ENCODE results near the gene DDTL. TPM values are rescaled to one million over a fixed set of nuclear protein-coding genes. Genes with fewer than 3 reads are reported as not detected.

The DDTL gene
- total and polyA plus RNA-seq, 2 of the 8 experiments (the other 6 are each of a cell fraction or from before 2014, with no cell fraction given) = 2.1 to 3.1 TPM

DNA sequence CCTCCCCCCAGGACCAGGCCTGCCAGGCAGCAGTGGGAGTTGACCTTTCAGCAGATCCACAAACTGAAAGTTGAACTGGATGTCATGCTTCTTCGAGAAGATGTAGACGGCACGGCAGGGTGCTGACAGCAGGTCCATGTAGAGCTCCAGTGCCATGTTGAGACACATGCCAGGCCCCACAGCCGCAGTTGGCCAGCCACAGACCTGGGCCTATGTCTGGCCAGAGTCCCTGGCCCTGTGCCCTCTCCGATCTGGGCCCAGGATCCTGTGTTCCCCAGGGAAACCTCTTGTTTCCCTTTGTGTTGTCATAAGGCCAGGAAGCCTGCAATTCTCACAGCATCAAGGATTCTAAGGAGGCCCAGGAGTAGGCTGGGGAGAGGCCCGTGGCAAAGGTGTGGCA lies 38.5 kb downstream of the DDTL start, which contains the start of gene GSTT4:
GSTT4 (minus strand) TSS at position 253 of the 400 bp plus-strand sequence; CDS start at position 156, 97 bp downstream.
- Histone ChIP-seq H3K36me3 (ENCODE audit: control insufficient read depth in 2 of 4, insufficient read depth in 4 of 4, low read length in 3 of 4) (no peaks in the 10 kb centered on the region), H3K4me3 (ENCODE audit: extremely low read depth in 1 of 4, insufficient read depth in 2 of 4, low read depth in 3 of 4, low read length in 4 of 4) (no peak within 1 kb of the TSS), H2BK120ac (replicated peaks; ENCODE audit: low read depth, low read length) (no peak within 1 kb of the TSS), H3K79me1 (ENCODE audit: low read depth, low read length) (no peaks in the 10 kb centered on the region), H4K5ac (ENCODE audit: insufficient read length, low read depth, low read length) (no peak within 1 kb of the TSS), H3K23me2 (ENCODE audit: low read depth, low read length) (no peaks in the 10 kb centered on the region), H2BK5ac (ENCODE audit: low read depth, low read length) (no peak within 1 kb of the TSS), H2AFZ (ENCODE audit: low read length) (no peak within 1 kb of the TSS), H4K20me1 (replicated peaks in 1 of 2; ENCODE audit: control insufficient read depth in 1 of 2, insufficient read depth in 2 of 2, low read length in 2 of 2) (no peaks in the 10 kb centered on the region), H3K56ac (replicated peaks; ENCODE audit: insufficient read length, low read depth, low read length) (no peak within 1 kb of the TSS), H3K9me3 (ENCODE audit: insufficient read depth in 2 of 2, low read depth in 1 of 2, low read length in 1 of 2) (no peaks in the 10 kb centered on the region), H3K23ac (ENCODE audit: insufficient read length) (no peak within 1 kb of the TSS), H3K18ac (ENCODE audit: extremely low read depth, low read length) (no peak within 1 kb of the TSS), H3K4me1 (replicated peaks in 1 of 4; ENCODE audit: control insufficient read depth in 3 of 4, insufficient read depth in 4 of 4, low read length in 3 of 4) (peaks cover 0 to 3% (median 0%) of the 10 kb centered on the region in 4 experiments; a peak in 3 of 7 replicates), H3K14ac (ENCODE audit: insufficient read length) (no peak within 1 kb of the TSS), H2BK20ac (ENCODE audit: low read length) (peak within 1 kb of the TSS; percentile 91; the same call in 1 of the 2 replicates), H3K27ac (ENCODE audit: low read depth, low read length) (no peak within 1 kb of the TSS), H3K4ac (replicated peaks; ENCODE audit: insufficient read length, low read depth, low read length) (peak within 1 kb of the TSS; percentile 19), H2BK15ac (ENCODE audit: low read length) (peak within 1 kb of the TSS; percentile 73; the same call in 1 of the 2 replicates), H4K8ac (ENCODE audit: extremely low read depth, insufficient read depth, low read length) (peak within 1 kb of the TSS; percentile 74; the same call in 1 of the 2 replicates), H3K27me3 (replicated peaks in 1 of 4; ENCODE audit: control insufficient read depth in 3 of 4, extremely low read depth in 1 of 4, insufficient read depth in 3 of 4, low read length in 3 of 4) (peaks cover 0 to 3% (median 0%) of the 10 kb centered on the region in 4 experiments; a peak in 3 of 7 replicates), H3K9ac (replicated peaks in 1 of 4; ENCODE audit: extremely low read depth in 1 of 4, low read depth in 3 of 4, low read length in 3 of 4) (no peak within 1 kb of the TSS), H2BK12ac (ENCODE audit: low read depth, low read length) (0 out of 2 replicates have a peak within 1 kb of the TSS, but pooled peaks have one; percentile 50), H2AK5ac (ENCODE audit: low read depth, low read length) (peak within 1 kb of the TSS; percentile 77; the same call in 1 of the 2 replicates), H3K4me2 (ENCODE audit: insufficient read depth in 1 of 2, low read depth in 2 of 2, low read length in 2 of 2) (no peak within 1 kb of the TSS), H4K91ac (replicated peaks; ENCODE audit: insufficient read length, low read length) (peak within 1 kb of the TSS; percentile 5), H3K79me2 (ENCODE audit: control insufficient read depth in 1 of 2, insufficient read depth in 2 of 2, low read length in 2 of 2) (no peaks in the 10 kb centered on the region)
- ChIA-PET POLR2A (ENCODE audit: partially characterized antibody) (no interaction called here), CTCF (ENCODE audit: partially characterized antibody) (no interaction called here)
- 87% methylated on average over 6 of the region's 6 CpGs; no CpG with 5 or more reads in 1 of the 2 experiments for WGBS, 2 experiments (ENCODE audit: extremely low coverage in 1 of 2, insufficient coverage in 1 of 2, insufficient read length in 1 of 2, insufficient replicate concordance in 2 of 2, low coverage in 1 of 2, low lambda C conversion rate in 2 of 2, missing lambda C conversion rate in 1 of 2)
- DNase-seq (ENCODE audit: low read depth in 1 of 2, low spot score in 2 of 2) = no peak
- FAIRE-seq = no peak
- TF ChIP-seq EZH2 (IDR thresholded peaks at IDR 0.05; ENCODE audit: low read depth, low read length, severe bottlenecking) (no peak), BRCA1 (IDR thresholded peaks at IDR 0.05; ENCODE audit: low read depth, low read length) (no peak), SP4 (IDR thresholded peaks at IDR 0.05; ENCODE audit: low read length) (no peak), BACH1 (IDR thresholded peaks at IDR 0.05; ENCODE audit: low read length) (no peak), FOSL1 (IDR thresholded peaks at IDR 0.05; ENCODE audit: insufficient read depth, low read depth, low read length) (no peak), TBP (IDR thresholded peaks at IDR 0.05; ENCODE audit: low read depth, low read length) (no peak), SUZ12 (IDR thresholded peaks at IDR 0.05; ENCODE audit: low read length) (no peak), TAF1 (IDR thresholded peaks at IDR 0.05; ENCODE audit: low read depth, low read length) (no peak), SIN3A (conservative IDR thresholded peaks at IDR 0.05 in 1 of 2, IDR thresholded peaks at IDR 0.05 in 1 of 2; ENCODE audit: low read depth in 1 of 2, low read length in 2 of 2) (no peak)
- TF ChIP-seq, protein P1, sequence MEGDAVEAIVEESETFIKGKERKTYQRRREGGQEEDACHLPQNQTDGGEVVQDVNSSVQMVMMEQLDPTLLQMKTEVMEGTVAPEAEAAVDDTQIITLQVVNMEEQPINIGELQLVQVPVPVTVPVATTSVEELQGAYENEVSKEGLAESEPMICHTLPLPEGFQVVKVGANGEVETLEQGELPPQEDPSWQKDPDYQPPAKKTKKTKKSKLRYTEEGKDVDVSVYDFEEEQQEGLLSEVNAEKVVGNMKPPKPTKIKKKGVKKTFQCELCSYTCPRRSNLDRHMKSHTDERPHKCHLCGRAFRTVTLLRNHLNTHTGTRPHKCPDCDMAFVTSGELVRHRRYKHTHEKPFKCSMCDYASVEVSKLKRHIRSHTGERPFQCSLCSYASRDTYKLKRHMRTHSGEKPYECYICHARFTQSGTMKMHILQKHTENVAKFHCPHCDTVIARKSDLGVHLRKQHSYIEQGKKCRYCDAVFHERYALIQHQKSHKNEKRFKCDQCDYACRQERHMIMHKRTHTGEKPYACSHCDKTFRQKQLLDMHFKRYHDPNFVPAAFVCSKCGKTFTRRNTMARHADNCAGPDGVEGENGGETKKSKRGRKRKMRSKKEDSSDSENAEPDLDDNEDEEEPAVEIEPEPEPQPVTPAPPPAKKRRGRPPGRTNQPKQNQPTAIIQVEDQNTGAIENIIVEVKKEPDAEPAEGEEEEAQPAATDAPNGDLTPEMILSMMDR (IDR thresholded peaks at IDR 0.05; ENCODE audit: control extremely low read depth in 1 of 3, insufficient read depth in 1 of 3, low read depth in 1 of 3, low read length in 3 of 3) = no peak
- TF ChIP-seq, protein P2, sequence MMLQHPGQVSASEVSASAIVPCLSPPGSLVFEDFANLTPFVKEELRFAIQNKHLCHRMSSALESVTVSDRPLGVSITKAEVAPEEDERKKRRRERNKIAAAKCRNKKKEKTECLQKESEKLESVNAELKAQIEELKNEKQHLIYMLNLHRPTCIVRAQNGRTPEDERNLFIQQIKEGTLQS (IDR thresholded peaks at IDR 0.05; ENCODE audit: insufficient read depth, low read depth, low read length) = no peak

All from H1 (cell line).